Measurements from ENCODE around the gene HADHB. TPM values are rescaled to one million over a fixed set of nuclear protein-coding genes. Genes with fewer than 3 reads are reported as not detected.

Gene HADHB
- total RNA-seq, 1 experiment from 2014 or later, result 41.3 TPM

DNA sequence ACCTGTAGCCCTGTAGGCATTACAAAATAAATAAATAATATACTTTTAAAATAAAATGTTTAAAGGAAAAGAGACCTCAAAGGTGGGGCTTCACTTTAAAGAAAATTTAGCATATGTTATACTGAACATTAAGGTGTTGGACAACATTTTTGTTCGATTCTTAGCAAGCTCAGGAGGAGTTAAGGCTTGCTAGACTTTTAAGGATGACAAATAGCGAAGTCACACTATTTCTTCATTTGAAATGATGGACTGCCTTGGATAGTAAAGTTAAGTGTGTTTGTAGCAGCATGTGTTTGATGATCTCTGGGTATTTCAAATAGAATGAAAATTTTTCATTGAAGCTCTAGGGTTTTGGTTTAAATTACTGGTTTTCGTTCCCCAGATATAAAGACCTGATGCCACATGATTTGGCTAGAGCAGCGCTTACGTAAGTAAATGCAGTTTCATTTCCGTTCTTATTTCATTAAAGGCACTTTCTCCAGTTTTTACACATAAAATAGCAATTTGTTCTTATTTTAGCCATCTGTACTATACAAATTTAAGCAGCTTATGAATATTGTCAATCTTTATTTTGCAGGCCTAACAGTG, 24.9 kb downstream of the HADHB start:
- no peak overlapping the region for H2BK120ac ChIP-seq (ENCODE audit: low read depth, low read length, poor library complexity, severe bottlenecking)
- Mint-ChIP-seq H3K36me3 (ENCODE audit: insufficient read depth in 1 of 3, low read depth in 3 of 3) (peaks cover 0 to 5% (median 5%) of the 10 kb centered on the region in 3 experiments; a peak in 3 of 7 replicates), H3K27me3 (ENCODE audit: low read depth) (no peaks in the 10 kb centered on the region), H3K27ac (no peak overlapping the region), H3K9me3 (no peaks in the 10 kb centered on the region), H3K4me3 (no peak overlapping the region), H3K4me1 (no peaks in the 10 kb centered on the region)
- H3K4me2 ChIP-seq (ENCODE audit: insufficient read depth, insufficient read length, low read length), result no peak overlapping the region
- H2AK5ac ChIP-seq (ENCODE audit: insufficient read length, low read length), result no peak overlapping the region
- no peaks in the 10 kb centered on the region for H3K79me2 ChIP-seq (ENCODE audit: insufficient read depth, low read length)
- H3K18ac ChIP-seq (ENCODE audit: insufficient read length, low read depth, low read length), result no peak overlapping the region
- no peak overlapping the region for H3K27ac ChIP-seq (ENCODE audit: insufficient read length, low read depth, low read length)
- H3K79me1 ChIP-seq (ENCODE audit: insufficient read depth, low read depth, low read length, poor library complexity, severe bottlenecking), result no peaks in the 10 kb centered on the region
- H3K23ac ChIP-seq (ENCODE audit: insufficient read length, low read depth, low read length), result no peak overlapping the region
- DNase-seq, result no peak
- H4K20me1 ChIP-seq (ENCODE audit: control insufficient read depth, insufficient read depth, insufficient read length), result no peaks in the 10 kb centered on the region
- H3K14ac ChIP-seq (ENCODE audit: insufficient read depth, low read length), result no peak overlapping the region
- no peak overlapping the region for H4K5ac ChIP-seq (ENCODE audit: insufficient read length, low read depth, low read length)
- no peak overlapping the region for H3K56ac ChIP-seq (ENCODE audit: insufficient read length, low read depth, low read length)
- H3T11ph ChIP-seq (ENCODE audit: low read length), result no peak overlapping the region
- H2BK20ac ChIP-seq (ENCODE audit: low read depth, low read length, poor library complexity, severe bottlenecking), result no peak overlapping the region
- TF ChIP-seq, protein P1, sequence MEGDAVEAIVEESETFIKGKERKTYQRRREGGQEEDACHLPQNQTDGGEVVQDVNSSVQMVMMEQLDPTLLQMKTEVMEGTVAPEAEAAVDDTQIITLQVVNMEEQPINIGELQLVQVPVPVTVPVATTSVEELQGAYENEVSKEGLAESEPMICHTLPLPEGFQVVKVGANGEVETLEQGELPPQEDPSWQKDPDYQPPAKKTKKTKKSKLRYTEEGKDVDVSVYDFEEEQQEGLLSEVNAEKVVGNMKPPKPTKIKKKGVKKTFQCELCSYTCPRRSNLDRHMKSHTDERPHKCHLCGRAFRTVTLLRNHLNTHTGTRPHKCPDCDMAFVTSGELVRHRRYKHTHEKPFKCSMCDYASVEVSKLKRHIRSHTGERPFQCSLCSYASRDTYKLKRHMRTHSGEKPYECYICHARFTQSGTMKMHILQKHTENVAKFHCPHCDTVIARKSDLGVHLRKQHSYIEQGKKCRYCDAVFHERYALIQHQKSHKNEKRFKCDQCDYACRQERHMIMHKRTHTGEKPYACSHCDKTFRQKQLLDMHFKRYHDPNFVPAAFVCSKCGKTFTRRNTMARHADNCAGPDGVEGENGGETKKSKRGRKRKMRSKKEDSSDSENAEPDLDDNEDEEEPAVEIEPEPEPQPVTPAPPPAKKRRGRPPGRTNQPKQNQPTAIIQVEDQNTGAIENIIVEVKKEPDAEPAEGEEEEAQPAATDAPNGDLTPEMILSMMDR (conservative IDR thresholded peaks at IDR 0.05), result no peak
- no CpG with 5 or more reads among the region's 6 CpGs for WGBS (ENCODE audit: extremely low coverage, insufficient read length, low lambda C conversion rate)
- no peak overlapping the region for H3K4ac ChIP-seq (ENCODE audit: low read depth, low read length)
- H2BK5ac ChIP-seq (ENCODE audit: insufficient read length, low read length), result no peak overlapping the region
- no peak overlapping the region for H2BK12ac ChIP-seq (ENCODE audit: insufficient read length, low read depth, low read length)
- H3K27me3 ChIP-seq (ENCODE audit: insufficient read depth, low read length), result no peaks in the 10 kb centered on the region
- no peak overlapping the region for H2BK15ac ChIP-seq (ENCODE audit: low read depth, low read length)
- H4K91ac ChIP-seq (ENCODE audit: insufficient read length, low read depth, low read length), result no peak overlapping the region
- no peak overlapping the region for H4K8ac ChIP-seq (replicated peaks; ENCODE audit: insufficient read length, low read depth, low read length)
- H3K9ac ChIP-seq (ENCODE audit: extremely low read depth, insufficient read length, low read length), result no peak overlapping the region
- H3K23me2 ChIP-seq (ENCODE audit: insufficient read length, low read depth, low read length, poor library complexity, severe bottlenecking), result no peaks in the 10 kb centered on the region
- H2AFZ ChIP-seq (ENCODE audit: low read length), result no peak overlapping the region
- no peaks in the 10 kb centered on the region for H3K9me3 ChIP-seq (ENCODE audit: control insufficient read depth, low read depth, low read length)
- H3K4me1 ChIP-seq (ENCODE audit: insufficient read depth, low read length), result no peaks in the 10 kb centered on the region

All from H9 (cell line).